ENCODE measurements around the gene ADD2. TPM values are rescaled to one million over a fixed set of nuclear protein-coding genes. Genes with fewer than 3 reads are reported as not detected.

ADD2 gene
- total RNA-seq, 1 experiment from 2014 or later: 0.23 TPM

- Mint-ChIP-seq H3K4me1 (ENCODE audit: insufficient read depth, unreplicated experiment) (no peaks in the 10 kb centered on the region), H3K36me3 (ENCODE audit: insufficient read depth, unreplicated experiment) (no peaks in the 10 kb centered on the region), H3K9me3 (ENCODE audit: unreplicated experiment) (no peaks in the 10 kb centered on the region), H3K4me3 (ENCODE audit: unreplicated experiment) (no peak overlapping the region), H3K27ac (ENCODE audit: low read depth, unreplicated experiment) (no peak overlapping the region), H3K27me3 (ENCODE audit: insufficient read depth, unreplicated experiment) (peaks cover 22% of the 10 kb centered on the region)
- no peak for DNase-seq (ENCODE audit: unreplicated experiment)
- POLR2A ChIA-PET: interaction anchor here (0.6 to 5.8 kb wide), 4 partner anchors 68 to 316 kb away, joined by 3 to 73 read pairs (median 4); partner anchors contain the start of gene TGFA
- CTCF ChIA-PET: interaction anchor here (0.7 to 7.3 kb wide), 7 partner anchors 23 to 319 kb away, joined by 3 to 90 read pairs (median 7); partner anchors contain the start of gene TGFA
- no TSS peak for BruUV-seq (replicated peaks)
- intact Hi-C loops (cut with micrococcal nuclease): no loop called here
- no peak for TF ChIP-seq CTCF (IDR thresholded peaks at IDR 0.05; ENCODE audit: unreplicated experiment)
Observed at GRCh38 chr2:70620020-70620419, 148.0 kb downstream of the ADD2 start.

GRCh38 chr2:70619167-70619566 lies 148.8 kb downstream of the ADD2 start:
- Mint-ChIP-seq H3K9me3 (ENCODE audit: unreplicated experiment) (no peaks in the 10 kb centered on the region), H3K4me1 (ENCODE audit: insufficient read depth, unreplicated experiment) (no peaks in the 10 kb centered on the region), H3K4me3 (ENCODE audit: unreplicated experiment) (no peak overlapping the region), H3K27me3 (ENCODE audit: insufficient read depth, unreplicated experiment) (peaks cover 22% of the 10 kb centered on the region), H3K36me3 (ENCODE audit: insufficient read depth, unreplicated experiment) (no peaks in the 10 kb centered on the region), H3K27ac (ENCODE audit: low read depth, unreplicated experiment) (no peak overlapping the region)
- TF ChIP-seq CTCF (IDR thresholded peaks at IDR 0.05; ENCODE audit: unreplicated experiment): no peak
- ChIA-PET POLR2A (interaction anchor here (0.6 to 5.8 kb wide), 6 partner anchors 67 to 315 kb away, joined by 3 to 73 read pairs (median 4); partner anchors contain the start of gene TGFA), CTCF (interaction anchor here (0.6 to 7.3 kb wide), 17 partner anchors 10 to 318 kb away, joined by 3 to 90 read pairs (median 5); partner anchors contain the start of gene TGFA)
- DNase-seq (ENCODE audit: unreplicated experiment): no peak
- intact Hi-C loops (cut with micrococcal nuclease): no loop called here
- BruUV-seq (replicated peaks): no TSS peak

- H3K9me3 Mint-ChIP-seq (ENCODE audit: unreplicated experiment): no peaks in the 10 kb centered on the region
- H3K4me3 Mint-ChIP-seq (ENCODE audit: unreplicated experiment): no peak overlapping the region
- intact Hi-C loops (cut with micrococcal nuclease): loop anchor here (2.0 kb wide), 1 partner anchor 129 kb away; no protein-coding TSS in a partner anchor
- TF ChIP-seq CTCF (IDR thresholded peaks at IDR 0.05; ENCODE audit: unreplicated experiment): no peak
- peak; percentile 94 for DNase-seq (ENCODE audit: unreplicated experiment)
- H3K27ac Mint-ChIP-seq (ENCODE audit: low read depth, unreplicated experiment): no peak overlapping the region
- ChIA-PET CTCF (interaction anchor here (0.7 to 7.3 kb wide), 9 partner anchors 17 to 335 kb away, joined by 3 to 90 read pairs (median 4); partner anchors contain the start of genes FAM136A and TGFA), POLR2A (interaction anchor here (1.0 to 5.8 kb wide), 15 partner anchors 10 to 369 kb away, joined by 3 to 73 read pairs (median 8); partner anchors contain the start of genes SNRPG and TGFA)
- BruUV-seq (replicated peaks): no TSS peak
- H3K4me1 Mint-ChIP-seq (ENCODE audit: insufficient read depth, unreplicated experiment): no peaks in the 10 kb centered on the region
- H3K36me3 Mint-ChIP-seq (ENCODE audit: insufficient read depth, unreplicated experiment): no peaks in the 10 kb centered on the region
- H3K27me3 Mint-ChIP-seq (ENCODE audit: insufficient read depth, unreplicated experiment): peaks cover 8% of the 10 kb centered on the region
Observed at GRCh38 chr2:70616168-70616694, 151.8 kb downstream of the ADD2 start.

- no TSS peak for BruUV-seq (replicated peaks)
- H3K27ac Mint-ChIP-seq (ENCODE audit: low read depth, unreplicated experiment): no peak overlapping the region
- DNase-seq (ENCODE audit: unreplicated experiment): no peak
Observed at GRCh38 chr2:70615222-70615621, 152.8 kb downstream of the ADD2 start.

More at GRCh38 chr2:70615222-70615621, 152.8 kb downstream of the ADD2 start:
- H3K9me3 Mint-ChIP-seq (ENCODE audit: unreplicated experiment): no peaks in the 10 kb centered on the region
- CTCF ChIA-PET: interaction anchor here (0.6 to 7.3 kb wide), 4 partner anchors 34 to 312 kb away, joined by 3 to 90 read pairs (median 11); partner anchors contain the start of genes FAM136A and TGFA
- intact Hi-C loops (cut with micrococcal nuclease): no loop called here
- H3K36me3 Mint-ChIP-seq (ENCODE audit: insufficient read depth, unreplicated experiment): no peaks in the 10 kb centered on the region
- no peaks in the 10 kb centered on the region for H3K27me3 Mint-ChIP-seq (ENCODE audit: insufficient read depth, unreplicated experiment)
- no peak overlapping the region for H3K4me3 Mint-ChIP-seq (ENCODE audit: unreplicated experiment)
- no peak for TF ChIP-seq CTCF (IDR thresholded peaks at IDR 0.05; ENCODE audit: unreplicated experiment)
- POLR2A ChIA-PET: interaction anchor here (0.6 to 5.8 kb wide), 11 partner anchors 23 to 859 kb away, joined by 3 to 73 read pairs (median 5); partner anchors contain the start of genes SNRPG and TGFA
- no peaks in the 10 kb centered on the region for H3K4me1 Mint-ChIP-seq (ENCODE audit: insufficient read depth, unreplicated experiment)
